CD4-positive, CD25-positive, alpha-beta regulatory T cell (primary cell): ENCODE data around the gene ASCC3. TPM values are rescaled to one million over a fixed set of nuclear protein-coding genes. Genes with fewer than 3 reads are reported as not detected.

Experiments
- ATAC-seq, 2 donors: fragments of 150-1000 bp; cut with Tn5 transposase; one replicate each; pipeline ENCODE4 v1.10.0; 2021; ENCODE audit warnings: low read depth in 2 of 2, moderate number of reproducible peaks in 2 of 2, moderate library complexity in 1 of 2
- DNase-seq, 3 donors: peaks; one replicate each; pipeline versions ENCODE4 v3.0.0 to v3.0.0-alpha.2; 2012 to 2022; ENCODE audit warnings: mixed read lengths in 1 of 3
- H3K27ac ChIP-seq: one replicate; pipeline ENCODE4 v1.7.0; 2013; ENCODE audit warnings: mild to moderate bottlenecking, low read length; ENCODE audit not compliant: insufficient read depth, poor library complexity, severe bottlenecking
- H3K27me3 ChIP-seq: one replicate; pipeline ENCODE4 v1.7.0; 2013; ENCODE audit warnings: low read length; ENCODE audit not compliant: control insufficient read depth, insufficient read depth
- H3K36me3 ChIP-seq: one replicate; pipeline ENCODE4 v1.7.0; 2013; ENCODE audit warnings: mild to moderate bottlenecking, low read length, moderate library complexity; ENCODE audit not compliant: control insufficient read depth, insufficient read depth
- H3K4me1 ChIP-seq: 2 replicates; pipeline ENCODE4 v1.7.0; 2013; ENCODE audit warnings: mild to moderate bottlenecking, low read length; ENCODE audit not compliant: insufficient read depth, control insufficient read depth, poor library complexity, severe bottlenecking
- H3K4me3 ChIP-seq: one replicate; pipeline ENCODE4 v1.7.0; 2013; ENCODE audit warnings: low read depth, mild to moderate bottlenecking, low read length, moderate library complexity
- H3K9me3 ChIP-seq, 2 experiments: 1 replicate in 1 of 2; 2 replicates in 1 of 2; pipeline ENCODE4 v1.7.0; 2013; ENCODE audit warnings: low read length in 2 of 2, mild to moderate bottlenecking in 1 of 2, moderate library complexity in 1 of 2; ENCODE audit not compliant: control insufficient read depth in 2 of 2
- H3K27ac Mint-ChIP-seq, 3 donors: one replicate each; pipeline ENCODE4 v1.8.0; 2020 to 2022; ENCODE audit warnings: mild to moderate bottlenecking in 3 of 3, mixed read lengths in 3 of 3, moderate library complexity in 2 of 3
- H3K27me3 Mint-ChIP-seq: one replicate; pipeline ENCODE4 v1.8.0; 2022; ENCODE audit warnings: mild to moderate bottlenecking, mixed read lengths
- H3K36me3 Mint-ChIP-seq: one replicate; pipeline ENCODE4 v1.8.0; 2020; ENCODE audit warnings: mixed read lengths
- H3K4me1 Mint-ChIP-seq, 4 donors: one replicate each; pipeline ENCODE4 v1.8.0; 2020 to 2022; ENCODE audit warnings: mixed read lengths in 4 of 4, mild to moderate bottlenecking in 1 of 4
- H3K4me3 Mint-ChIP-seq, 4 donors: one replicate each; pipeline ENCODE4 v1.8.0; 2020 to 2022; ENCODE audit warnings: mild to moderate bottlenecking in 4 of 4, mixed read lengths in 4 of 4, moderate library complexity in 3 of 4
- H3K9me3 Mint-ChIP-seq, 7 donors: one replicate each; pipeline ENCODE4 v1.8.0; 2020 to 2022; ENCODE audit warnings: mixed read lengths in 7 of 7, mild to moderate bottlenecking in 3 of 7, moderate library complexity in 2 of 7
- polyA plus RNA-seq, 4 donors: library from polyadenylated mRNA; unstranded; fragments of 300-500 nt; fragmentation: Illumina TruSeq; gene quantifications; one replicate each; pipeline ENCODE4 v1.2.3, GENCODE V29; 2021
- total RNA-seq: library from RNA; stranded (reverse); gene quantifications from one replicate; pipeline ENCODE4 v1.2.3, GENCODE V29; 2022

Gene ASCC3
- total and polyA plus RNA-seq, 5 donors from 2014 or later: 22.6 to 51.2 (median 29.2) TPM

GRCh38 chr6:100573166-100573565, 308.0 kb downstream of the ASCC3 start:
- Mint-ChIP-seq H3K36me3 (peaks cover 37% of the 10 kb centered on the region), H3K9me3 (peaks cover 0 to 6% (median 3%) of the 10 kb centered on the region in 7 donors), H3K4me1 (peaks cover 0 to 15% (median 10%) of the 10 kb centered on the region in 4 donors)

GRCh38 chr6:100568255-100568654, 312.9 kb downstream of the ASCC3 start:
- Mint-ChIP-seq H3K27me3 (no peaks in the 10 kb centered on the region), H3K27ac (no peak overlapping the region), H3K36me3 (peaks cover 37% of the 10 kb centered on the region), H3K4me3 (no peak overlapping the region), H3K4me1 (peaks cover 0 to 9% (median 2%) of the 10 kb centered on the region in 4 donors), H3K9me3 (peaks cover 0 to 9% (median 3%) of the 10 kb centered on the region in 7 donors)
- peak in 1 of 3 donors; percentile 10 for DNase-seq
- Histone ChIP-seq H3K36me3 (no peaks in the 10 kb centered on the region), H3K4me3 (no peak overlapping the region), H3K9me3 (no peaks in the 10 kb centered on the region), H3K27me3 (no peaks in the 10 kb centered on the region), H3K4me1 (no peaks in the 10 kb centered on the region), H3K27ac (no peak overlapping the region)
- ATAC-seq: no peak

More at GRCh38 chr6:100573166-100573565, 308.0 kb downstream of the ASCC3 start:
- H3K36me3 ChIP-seq: no peaks in the 10 kb centered on the region
- no peak for ATAC-seq
- H3K27me3 ChIP-seq: no peaks in the 10 kb centered on the region
- peak in 1 of 3 donors; percentile 7 for DNase-seq
- Mint-ChIP-seq H3K27ac (no peak overlapping the region), H3K4me3 (no peak overlapping the region), H3K27me3 (no peaks in the 10 kb centered on the region)
- H3K4me1 ChIP-seq: no peaks in the 10 kb centered on the region
- no peak overlapping the region for H3K4me3 ChIP-seq
- no peak overlapping the region for H3K27ac ChIP-seq
- H3K9me3 ChIP-seq: no peaks in the 10 kb centered on the region

GRCh38 chr6:100566563-100566962, 314.6 kb downstream of the ASCC3 start:
- peaks cover 0 to 9% (median 3%) of the 10 kb centered on the region in 7 donors for H3K9me3 Mint-ChIP-seq
- H3K27me3 Mint-ChIP-seq: no peaks in the 10 kb centered on the region
- Histone ChIP-seq H3K4me1 (no peaks in the 10 kb centered on the region), H3K9me3 (no peaks in the 10 kb centered on the region), H3K4me3 (no peak overlapping the region), H3K27me3 (no peaks in the 10 kb centered on the region), H3K27ac (no peak overlapping the region), H3K36me3 (no peaks in the 10 kb centered on the region)
- H3K36me3 Mint-ChIP-seq: peaks cover 27% of the 10 kb centered on the region
- H3K4me1 Mint-ChIP-seq: peaks cover 0 to 9% (median 2%) of the 10 kb centered on the region in 4 donors
- H3K27ac Mint-ChIP-seq: peak overlapping the region in 1 of 3 donors; percentile 64
- no peak overlapping the region for H3K4me3 Mint-ChIP-seq
- ATAC-seq (no peak), DNase-seq (no peak)

- peaks cover 17% of the 10 kb centered on the region for H3K36me3 Mint-ChIP-seq
Observed at GRCh38 chr6:100565439-100566104, 315.6 kb downstream of the ASCC3 start.

GRCh38 chr6:100559859-100560258, 321.3 kb downstream of the ASCC3 start:
- H3K4me1 ChIP-seq: no peaks in the 10 kb centered on the region
- H3K27me3 ChIP-seq: no peaks in the 10 kb centered on the region
- ATAC-seq: no peak
- H3K4me1 Mint-ChIP-seq: peaks cover 0 to 5% (median under 1%) of the 10 kb centered on the region in 4 donors
- H3K27ac ChIP-seq: no peak overlapping the region
- H3K27ac Mint-ChIP-seq: no peak overlapping the region
- peaks cover 11% of the 10 kb centered on the region for H3K36me3 Mint-ChIP-seq
- no peaks in the 10 kb centered on the region for H3K9me3 Mint-ChIP-seq
- H3K36me3 ChIP-seq: no peaks in the 10 kb centered on the region
- DNase-seq: no peak
- no peaks in the 10 kb centered on the region for H3K9me3 ChIP-seq
- no peaks in the 10 kb centered on the region for H3K27me3 Mint-ChIP-seq
- H3K4me3 ChIP-seq: no peak overlapping the region
- H3K4me3 Mint-ChIP-seq: no peak overlapping the region

More at GRCh38 chr6:100565439-100566104, 315.6 kb downstream of the ASCC3 start:
- Histone ChIP-seq H3K9me3 (no peaks in the 10 kb centered on the region), H3K36me3 (no peaks in the 10 kb centered on the region), H3K27me3 (no peaks in the 10 kb centered on the region), H3K4me3 (no peak overlapping the region), H3K4me1 (no peaks in the 10 kb centered on the region), H3K27ac (no peak overlapping the region)
- no peak for DNase-seq
- no peak for ATAC-seq
- Mint-ChIP-seq H3K27me3 (no peaks in the 10 kb centered on the region), H3K4me3 (no peak overlapping the region), H3K9me3 (peaks cover 0 to 7% (median 0%) of the 10 kb centered on the region in 7 donors), H3K4me1 (peaks cover 0 to 4% (median 1%) of the 10 kb centered on the region in 4 donors), H3K27ac (no peak overlapping the region)

GRCh38 chr6:100554228-100554627, 326.9 kb downstream of the ASCC3 start:
- Histone ChIP-seq H3K9me3 (no peaks in the 10 kb centered on the region), H3K27ac (no peak overlapping the region), H3K4me1 (no peaks in the 10 kb centered on the region), H3K4me3 (no peak overlapping the region), H3K36me3 (peaks cover 2% of the 10 kb centered on the region), H3K27me3 (no peaks in the 10 kb centered on the region)
- Mint-ChIP-seq H3K27me3 (no peaks in the 10 kb centered on the region), H3K36me3 (peaks cover 16% of the 10 kb centered on the region), H3K27ac (no peak overlapping the region), H3K4me3 (no peak overlapping the region), H3K9me3 (no peaks in the 10 kb centered on the region), H3K4me1 (peaks cover 0 to 14% (median 6%) of the 10 kb centered on the region in 4 donors)
- DNase-seq: no peak
- ATAC-seq: no peak

- Histone ChIP-seq H3K9me3 (no peaks in the 10 kb centered on the region), H3K27me3 (no peaks in the 10 kb centered on the region), H3K36me3 (peaks cover 2% of the 10 kb centered on the region), H3K4me1 (no peaks in the 10 kb centered on the region), H3K27ac (no peak overlapping the region), H3K4me3 (no peak overlapping the region)
- Mint-ChIP-seq H3K4me3 (no peak overlapping the region), H3K4me1 (peaks cover 0 to 14% (median 7%) of the 10 kb centered on the region in 4 donors), H3K27ac (peak overlapping the region in 1 of 3 donors; percentile 52), H3K27me3 (no peaks in the 10 kb centered on the region), H3K36me3 (peaks cover 16% of the 10 kb centered on the region), H3K9me3 (peaks cover 0 to 2% (median 0%) of the 10 kb centered on the region in 7 donors)
- DNase-seq (no peak), ATAC-seq (no peak)
Observed at GRCh38 chr6:100553243-100553642, 327.9 kb downstream of the ASCC3 start.
